Measurements from ENCODE around the gene HMG20A. TPM values are rescaled to one million over a fixed set of nuclear protein-coding genes. Genes with fewer than 3 reads are reported as not detected.

HMG20A gene
- total RNA-seq, 4 donors from 2014 or later = 38.4 to 122 (median 41.6) TPM

GRCh38 chr15:77418966-77419835 is 1.5 kb upstream of the HMG20A start:
- H3K9me3 ChIP-seq = no peaks in the 10 kb centered on the region
- H3K36me3 ChIP-seq = no peaks in the 10 kb centered on the region
- peaks cover 0 to 44% (median 12%) of the 10 kb centered on the region in 4 donors for H3K4me1 ChIP-seq
- no peaks in the 10 kb centered on the region for H3K27me3 ChIP-seq
- TF ChIP-seq CTCF (IDR thresholded peaks at IDR 0.05) (peak in 3 of 6 experiments; percentile 5 to 13 (median 10)), POLR2A (IDR thresholded peaks at IDR 0.05) (no peak)
- peak overlapping the region; percentile 94 to 98 (median 96) for H3K27ac ChIP-seq
- DNase-seq = peak; percentile 52 to 70 (median 65)
- H3K4me3 ChIP-seq = peak overlapping the region; percentile 87 to 95 (median 92)

GRCh38 chr15:77419836-77420609 is 665 bp upstream of the HMG20A start, which contains the start of gene PEAK1:
Gene PEAK1, minus strand, starts transcription at chr15:77420104. Its CDS starts 238,178 bp downstream, at chr15:77181926.
- no peaks in the 10 kb centered on the region for H3K9me3 ChIP-seq
- peak; percentile 99 to 100 (median 100) for DNase-seq
- no peaks in the 10 kb centered on the region for H3K36me3 ChIP-seq
- peak within 1 kb of the TSS; percentile 94 to 98 (median 96) for H3K27ac ChIP-seq
- TF ChIP-seq CTCF (IDR thresholded peaks at IDR 0.05) = no peak
- peak; percentile 85 to 91 for TF ChIP-seq POLR2A (IDR thresholded peaks at IDR 0.05)
- peak within 1 kb of the TSS; percentile 87 to 95 (median 92) for H3K4me3 ChIP-seq
- no peaks in the 10 kb centered on the region for H3K27me3 ChIP-seq
- peaks cover 0 to 47% (median 12%) of the 10 kb centered on the region in 4 donors for H3K4me1 ChIP-seq

GRCh38 chr15:77421370-77421700 is 647 bp downstream of the HMG20A start:
- Histone ChIP-seq H3K27ac (peak overlapping the region; percentile 94 to 98 (median 96)), H3K4me3 (peak overlapping the region; percentile 87 to 95 (median 92)), H3K36me3 (no peaks in the 10 kb centered on the region), H3K9me3 (no peaks in the 10 kb centered on the region), H3K27me3 (no peaks in the 10 kb centered on the region), H3K4me1 (peaks cover 0 to 47% (median 11%) of the 10 kb centered on the region in 4 donors)
- TF ChIP-seq CTCF (IDR thresholded peaks at IDR 0.05) = no peak
- TF ChIP-seq POLR2A (IDR thresholded peaks at IDR 0.05) = peak in 1 of 2 donors; percentile 6
- no peak for DNase-seq

- no peaks in the 10 kb centered on the region for H3K9me3 ChIP-seq
- no peak for TF ChIP-seq CTCF (IDR thresholded peaks at IDR 0.05)
- no peak for TF ChIP-seq POLR2A (IDR thresholded peaks at IDR 0.05)
- H3K4me1 ChIP-seq = peaks cover 0 to 32% (median 7%) of the 10 kb centered on the region in 4 donors
Observed at GRCh38 chr15:77425104-77425503, 4.4 kb downstream of the HMG20A start.

GRCh38 chr15:77426377-77426776 is 5.7 kb downstream of the HMG20A start:
- peaks cover 0 to 30% (median 7%) of the 10 kb centered on the region in 4 donors for H3K4me1 ChIP-seq
- H3K4me3 ChIP-seq = no peak overlapping the region
- no peak for TF ChIP-seq CTCF (IDR thresholded peaks at IDR 0.05)
- TF ChIP-seq POLR2A (IDR thresholded peaks at IDR 0.05) = no peak
- H3K36me3 ChIP-seq = no peaks in the 10 kb centered on the region
- H3K27ac ChIP-seq = peak overlapping the region in 1 of 4 donors; percentile 19
- H3K9me3 ChIP-seq = no peaks in the 10 kb centered on the region
- no peak for DNase-seq
- H3K27me3 ChIP-seq = no peaks in the 10 kb centered on the region

More at GRCh38 chr15:77425104-77425503, 4.4 kb downstream of the HMG20A start:
- H3K27ac ChIP-seq = no peak overlapping the region
- no peak for DNase-seq
- no peaks in the 10 kb centered on the region for H3K27me3 ChIP-seq
- H3K36me3 ChIP-seq = no peaks in the 10 kb centered on the region
- no peak overlapping the region for H3K4me3 ChIP-seq

Data from Peyer's patch (tissue), 4 donors.